Neural progenitor cell (in vitro differentiated cells): ENCODE measurements around the gene GNG5.

Experiments
- EZH2 ChIP-seq: fragments of 200-600 bp; sonication (generic); IDR thresholded peaks from 2 replicates; pipeline ENCODE4 v1.6.1; 2017; ENCODE audit warnings: antibody characterized with exemption, mild to moderate bottlenecking, moderate library complexity
- EZH2phosphoT487 ChIP-seq: fragments of 200-600 bp; sonication (generic); IDR thresholded peaks from 2 replicates; pipeline ENCODE4 v1.6.1; 2017; ENCODE audit warnings: antibody characterized with exemption
- TF ChIP-seq, protein P1 (sequence below): fragments of 200-600 bp; sonication (generic); IDR thresholded peaks from 2 replicates; pipeline ENCODE4 v1.5.1; 2017; ENCODE audit warnings: antibody characterized with exemption, mild to moderate bottlenecking

DNA sequence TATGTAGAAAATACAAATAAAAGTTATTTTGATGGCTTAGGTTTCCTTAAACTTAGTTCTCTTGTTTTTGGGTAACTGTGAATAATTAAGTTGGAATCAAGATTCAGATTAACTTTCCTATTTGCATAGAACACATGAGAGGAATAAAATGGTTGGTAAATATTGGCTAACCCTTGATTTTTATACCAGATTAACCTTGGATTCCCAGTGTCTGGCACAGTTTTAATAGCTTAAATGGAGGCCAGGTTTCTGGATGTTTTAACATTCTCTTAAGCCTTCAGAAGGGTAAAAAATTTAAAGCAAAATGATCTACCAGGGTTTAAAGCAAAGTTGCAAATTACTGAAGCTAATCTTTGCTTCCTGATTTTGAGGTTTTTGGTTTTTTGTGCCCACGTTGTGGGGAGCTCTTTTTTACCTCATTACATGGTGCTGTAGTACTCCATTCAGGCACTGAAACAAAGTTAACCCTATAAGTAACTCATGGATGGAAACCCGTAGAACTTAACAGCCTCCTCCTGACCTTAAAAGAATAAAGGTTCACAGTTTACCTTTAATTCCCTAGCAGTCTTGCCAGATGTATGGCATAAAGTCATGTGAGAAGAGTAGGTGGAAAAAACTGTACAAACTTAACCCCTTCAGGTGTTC, 8.6 kb downstream of the GNG5 start:
- TF ChIP-seq, protein P1, sequence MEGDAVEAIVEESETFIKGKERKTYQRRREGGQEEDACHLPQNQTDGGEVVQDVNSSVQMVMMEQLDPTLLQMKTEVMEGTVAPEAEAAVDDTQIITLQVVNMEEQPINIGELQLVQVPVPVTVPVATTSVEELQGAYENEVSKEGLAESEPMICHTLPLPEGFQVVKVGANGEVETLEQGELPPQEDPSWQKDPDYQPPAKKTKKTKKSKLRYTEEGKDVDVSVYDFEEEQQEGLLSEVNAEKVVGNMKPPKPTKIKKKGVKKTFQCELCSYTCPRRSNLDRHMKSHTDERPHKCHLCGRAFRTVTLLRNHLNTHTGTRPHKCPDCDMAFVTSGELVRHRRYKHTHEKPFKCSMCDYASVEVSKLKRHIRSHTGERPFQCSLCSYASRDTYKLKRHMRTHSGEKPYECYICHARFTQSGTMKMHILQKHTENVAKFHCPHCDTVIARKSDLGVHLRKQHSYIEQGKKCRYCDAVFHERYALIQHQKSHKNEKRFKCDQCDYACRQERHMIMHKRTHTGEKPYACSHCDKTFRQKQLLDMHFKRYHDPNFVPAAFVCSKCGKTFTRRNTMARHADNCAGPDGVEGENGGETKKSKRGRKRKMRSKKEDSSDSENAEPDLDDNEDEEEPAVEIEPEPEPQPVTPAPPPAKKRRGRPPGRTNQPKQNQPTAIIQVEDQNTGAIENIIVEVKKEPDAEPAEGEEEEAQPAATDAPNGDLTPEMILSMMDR = no peak
- TF ChIP-seq EZH2 (no peak), EZH2phosphoT487 (no peak)
